ENCODE results near the gene CHADL. TPM values are rescaled to one million over a fixed set of nuclear protein-coding genes. Genes with fewer than 3 reads are reported as not detected.

The CHADL gene
- total and polyA plus RNA-seq, 9 of the 15 experiments (the other 6 are each of a cell fraction or from before 2014, with no cell fraction given) = not detected

DNA sequence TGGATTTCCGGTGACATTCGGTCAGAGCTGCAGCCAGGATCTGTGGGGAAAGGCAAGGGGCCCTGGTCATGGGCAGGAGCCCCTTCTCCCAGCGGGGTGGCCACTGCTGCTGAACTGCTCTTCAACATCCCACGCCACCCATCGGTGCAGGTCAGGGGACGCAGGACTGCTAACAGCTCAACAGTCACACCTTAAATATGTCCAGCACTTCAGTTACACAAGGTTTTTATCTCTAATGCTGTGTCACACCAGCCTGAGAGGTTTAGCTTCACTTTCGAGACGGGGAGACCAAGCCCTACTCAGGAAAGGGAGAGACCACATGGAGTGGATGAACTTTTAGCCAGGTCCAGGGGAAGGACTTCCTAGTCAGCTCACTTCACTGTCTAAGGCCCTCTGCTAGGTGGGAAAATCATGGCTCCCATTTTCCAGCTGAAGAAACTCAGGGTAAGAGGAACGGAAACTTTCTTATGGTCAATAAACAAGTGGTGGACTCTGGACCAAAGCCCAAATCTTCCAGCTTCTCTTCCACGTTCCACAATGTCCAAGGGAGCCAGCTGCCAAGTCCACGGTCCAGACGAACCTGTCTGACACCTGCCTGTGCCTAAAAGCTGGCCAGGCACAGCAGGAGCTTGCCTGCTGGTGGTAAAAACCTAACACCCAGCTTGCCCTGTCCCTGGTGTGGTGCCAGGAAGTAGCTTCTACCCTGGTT lies 21.0 kb upstream of the CHADL start:
- no peak overlapping the region for H3K4me2 ChIP-seq (ENCODE audit: insufficient read depth, low read length)
- WGBS (ENCODE audit: insufficient coverage, low coverage, missing lambda C conversion rate) = 71% methylated on average over 6 of the region's 12 CpGs
- no peaks in the 10 kb centered on the region for H3K9me3 ChIP-seq (replicated peaks; ENCODE audit: control insufficient read depth, insufficient read depth, low read depth, low read length)
- no peaks in the 10 kb centered on the region for H4K20me1 ChIP-seq (replicated peaks; ENCODE audit: control insufficient read depth, insufficient read depth, low read length)
- no peaks in the 10 kb centered on the region for H3K27me3 ChIP-seq (ENCODE audit: control insufficient read depth in 2 of 2, insufficient read depth in 2 of 2, low read length in 2 of 2)
- no peaks in the 10 kb centered on the region for H3K9me1 ChIP-seq (ENCODE audit: control insufficient read depth, insufficient read depth, low read length)
- H3K27ac ChIP-seq (ENCODE audit: extremely low read depth, low read depth, low read length) = no peak overlapping the region
- no peak overlapping the region for H2AFZ ChIP-seq (ENCODE audit: low read depth, low read length)
- no peak overlapping the region for H3K4me3 ChIP-seq
- peaks cover 0 to 5% of the 10 kb centered on the region in 2 experiments; a peak in 1 of 5 replicates for H3K4me1 ChIP-seq (replicated peaks in 1 of 2; ENCODE audit: control insufficient read depth in 2 of 2, insufficient read depth in 2 of 2, low read length in 2 of 2)
- H3K36me3 ChIP-seq (ENCODE audit: control insufficient read depth, insufficient read depth, low read length) = peaks cover 86% of the 10 kb centered on the region; the same call in 2 of the 3 replicates
- ChIA-PET CTCF (ENCODE audit: low intra/inter-chr PET ratio) (no interaction called here), POLR2A (no interaction called here)
- FAIRE-seq (no peak), ATAC-seq (no peak), DNase-seq (ENCODE audit: extremely low read depth in 1 of 4, low spot score in 3 of 4) (no peak)
- no TSS peak for BruUV-seq (replicated peaks)
- in situ Hi-C loops (cut with MboI) (no loop called here), intact Hi-C loops (cut with micrococcal nuclease) (no loop called here)
- no peaks in the 10 kb centered on the region for H3K79me2 ChIP-seq (ENCODE audit: control insufficient read depth, insufficient read depth, low read length)
- H3K9ac ChIP-seq (ENCODE audit: insufficient read depth in 1 of 2, low read depth in 2 of 2, low read length in 2 of 2) = no peak overlapping the region
- TF ChIP-seq EP400 (IDR thresholded peaks at IDR 0.05) (no peak), ZNF384 (IDR thresholded peaks at IDR 0.05; ENCODE audit: low read depth, low read length) (no peak), EHMT2 (IDR thresholded peaks at IDR 0.05) (no peak), RBM34 (IDR thresholded peaks at IDR 0.05; ENCODE audit: borderline replicate concordance, insufficient read depth, low read length) (no peak), MTA3 (IDR thresholded peaks at IDR 0.05; ENCODE audit: borderline replicate concordance) (no peak), GABPB2 (CRISPR knock-in tag; conservative IDR thresholded peaks at IDR 0.05) (no peak), ZNF124 (CRISPR knock-in tag; IDR thresholded peaks at IDR 0.05) (no peak), ETS2 (tag; IDR thresholded peaks at IDR 0.05; ENCODE audit: borderline replicate concordance, poor library complexity, severe bottlenecking) (no peak), CCAR2 (IDR thresholded peaks at IDR 0.05; ENCODE audit: low read depth, low read length) (no peak), ZNF184 (CRISPR knock-in tag; IDR thresholded peaks at IDR 0.05) (no peak), KAT2B (IDR thresholded peaks at IDR 0.05; ENCODE audit: low read depth, low read length) (no peak)
- TF ChIP-seq, protein P1, sequence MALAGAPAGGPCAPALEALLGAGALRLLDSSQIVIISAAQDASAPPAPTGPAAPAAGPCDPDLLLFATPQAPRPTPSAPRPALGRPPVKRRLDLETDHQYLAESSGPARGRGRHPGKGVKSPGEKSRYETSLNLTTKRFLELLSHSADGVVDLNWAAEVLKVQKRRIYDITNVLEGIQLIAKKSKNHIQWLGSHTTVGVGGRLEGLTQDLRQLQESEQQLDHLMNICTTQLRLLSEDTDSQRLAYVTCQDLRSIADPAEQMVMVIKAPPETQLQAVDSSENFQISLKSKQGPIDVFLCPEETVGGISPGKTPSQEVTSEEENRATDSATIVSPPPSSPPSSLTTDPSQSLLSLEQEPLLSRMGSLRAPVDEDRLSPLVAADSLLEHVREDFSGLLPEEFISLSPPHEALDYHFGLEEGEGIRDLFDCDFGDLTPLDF (CRISPR knock-in tag; IDR thresholded peaks at IDR 0.05) = no peak
